Omental fat pad (tissue), 4 donors: Measurements from ENCODE around the gene COQ8B. TPM values are rescaled to one million over a fixed set of nuclear protein-coding genes. Genes with fewer than 3 reads are reported as not detected.
"Not testable (repeated sequence)": the region's sequence is repeated elsewhere in the genome, so short reads cannot be mapped to it uniquely, and the experiment has no call there.

Experiments used
- ATAC-seq: fragments of 150-250 bp; one replicate; pipeline ENCODE4 v1.9.1; 2016; ENCODE audit warnings: mild to moderate bottlenecking, moderate library complexity; ENCODE audit not compliant: low FRiP score
- DNase-seq: peaks from one replicate; pipeline ENCODE4 v3.0.0-alpha.2; 2019; ENCODE audit warnings: low spot score
- total RNA-seq, 4 donors: library from RNA; depleted of rRNA; stranded (reverse); fragments of >200 nt; gene quantifications; one replicate each; pipeline ENCODE4 v1.1.0, GENCODE V29; 2016
- TF ChIP-seq, protein P1 (sequence below), 3 donors: fragments of 450-650 bp; IDR thresholded peaks; one replicate each; pipeline ENCODE4 v1.5.1; 2016 to 2017; ENCODE audit warnings: antibody characterized with exemption in 3 of 3, mild to moderate bottlenecking in 3 of 3, moderate library complexity in 2 of 3

Gene COQ8B
- total RNA-seq, 4 donors from 2014 or later: 22.1 to 38.8 (median 28.1) TPM

GRCh38 chr19:40659116-40659515 is 57.6 kb downstream of the COQ8B start:
- ATAC-seq (no peak), DNase-seq (no peak)
- TF ChIP-seq, protein P1, sequence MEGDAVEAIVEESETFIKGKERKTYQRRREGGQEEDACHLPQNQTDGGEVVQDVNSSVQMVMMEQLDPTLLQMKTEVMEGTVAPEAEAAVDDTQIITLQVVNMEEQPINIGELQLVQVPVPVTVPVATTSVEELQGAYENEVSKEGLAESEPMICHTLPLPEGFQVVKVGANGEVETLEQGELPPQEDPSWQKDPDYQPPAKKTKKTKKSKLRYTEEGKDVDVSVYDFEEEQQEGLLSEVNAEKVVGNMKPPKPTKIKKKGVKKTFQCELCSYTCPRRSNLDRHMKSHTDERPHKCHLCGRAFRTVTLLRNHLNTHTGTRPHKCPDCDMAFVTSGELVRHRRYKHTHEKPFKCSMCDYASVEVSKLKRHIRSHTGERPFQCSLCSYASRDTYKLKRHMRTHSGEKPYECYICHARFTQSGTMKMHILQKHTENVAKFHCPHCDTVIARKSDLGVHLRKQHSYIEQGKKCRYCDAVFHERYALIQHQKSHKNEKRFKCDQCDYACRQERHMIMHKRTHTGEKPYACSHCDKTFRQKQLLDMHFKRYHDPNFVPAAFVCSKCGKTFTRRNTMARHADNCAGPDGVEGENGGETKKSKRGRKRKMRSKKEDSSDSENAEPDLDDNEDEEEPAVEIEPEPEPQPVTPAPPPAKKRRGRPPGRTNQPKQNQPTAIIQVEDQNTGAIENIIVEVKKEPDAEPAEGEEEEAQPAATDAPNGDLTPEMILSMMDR (IDR thresholded peaks at IDR 0.05): no peak

DNA sequence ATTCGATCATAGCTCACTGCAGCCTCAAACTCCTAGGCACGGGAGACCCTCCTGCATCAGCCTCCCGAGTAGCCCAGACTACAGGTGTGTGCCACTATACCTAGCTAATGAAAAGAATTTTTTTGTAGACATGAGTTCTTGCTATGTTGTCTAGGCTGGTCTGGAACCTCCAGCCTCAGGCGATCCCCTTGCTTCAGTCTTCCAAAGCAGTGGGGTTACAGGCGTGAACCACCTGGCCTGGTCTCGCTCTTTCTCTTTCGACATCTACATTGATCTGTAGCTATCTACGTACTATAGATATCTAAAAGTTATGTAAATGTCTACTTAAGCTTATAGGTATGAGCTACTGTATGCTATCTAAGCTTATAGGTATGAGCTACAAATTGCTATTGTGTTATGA is 58.7 kb downstream of the COQ8B start:
- ATAC-seq (no peak), DNase-seq (no peak)
- TF ChIP-seq, protein P1 (IDR thresholded peaks at IDR 0.05): no peak

GRCh38 chr19:40655684-40656083 is 61.0 kb downstream of the COQ8B start:
- not testable (repeated sequence) for DNase-seq, ATAC-seq

DNA sequence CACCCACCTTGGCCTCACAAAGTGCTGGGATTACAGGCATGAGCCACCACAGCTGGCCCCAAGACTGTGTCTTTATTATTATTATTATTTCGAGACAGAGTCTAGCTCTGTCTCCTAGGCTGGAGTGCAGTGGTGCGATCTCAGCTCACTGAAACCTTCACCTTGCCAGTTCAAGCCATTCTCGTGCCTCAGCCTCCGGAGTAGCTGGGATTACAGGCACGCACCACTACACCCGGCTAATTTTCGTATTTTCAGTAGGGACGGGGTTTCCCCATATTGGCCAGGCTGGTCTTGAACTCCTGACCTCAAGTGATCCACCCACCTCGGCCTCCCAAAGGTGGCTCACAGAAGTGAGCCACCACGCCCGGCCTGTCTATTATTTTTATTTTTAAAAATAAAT is 64.4 kb downstream of the COQ8B start:
- not testable (repeated sequence) for DNase-seq, ATAC-seq

DNA sequence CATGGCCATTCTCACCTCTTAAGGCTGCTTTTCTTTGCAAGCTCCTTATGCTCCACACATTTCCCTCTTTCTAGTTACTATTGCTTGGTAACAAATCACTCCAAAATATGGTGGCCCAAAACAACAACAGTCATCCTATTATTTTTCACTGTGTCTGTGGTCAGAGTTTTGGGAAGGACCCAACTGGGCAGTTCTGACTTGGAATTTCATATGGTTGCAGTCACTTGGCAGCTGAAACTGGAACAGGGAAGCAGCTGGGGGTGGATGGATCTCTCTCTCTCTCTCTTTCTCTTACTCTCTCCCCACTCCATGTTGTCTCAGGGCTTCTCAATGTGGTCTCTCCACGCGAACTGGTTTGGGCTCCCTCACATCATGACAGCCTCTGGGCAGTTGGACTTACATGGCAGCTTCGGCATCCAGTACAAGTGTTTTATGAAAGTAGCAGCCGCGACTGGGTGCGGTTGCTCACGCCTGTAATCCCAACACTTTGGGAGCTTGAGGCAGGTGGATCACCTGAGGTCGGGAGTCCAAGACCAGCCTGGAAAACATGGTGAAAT is 65.9 kb downstream of the COQ8B start:
- DNase-seq: no peak
- ATAC-seq: no peak
- TF ChIP-seq, protein P1 (IDR thresholded peaks at IDR 0.05): no peak

DNA sequence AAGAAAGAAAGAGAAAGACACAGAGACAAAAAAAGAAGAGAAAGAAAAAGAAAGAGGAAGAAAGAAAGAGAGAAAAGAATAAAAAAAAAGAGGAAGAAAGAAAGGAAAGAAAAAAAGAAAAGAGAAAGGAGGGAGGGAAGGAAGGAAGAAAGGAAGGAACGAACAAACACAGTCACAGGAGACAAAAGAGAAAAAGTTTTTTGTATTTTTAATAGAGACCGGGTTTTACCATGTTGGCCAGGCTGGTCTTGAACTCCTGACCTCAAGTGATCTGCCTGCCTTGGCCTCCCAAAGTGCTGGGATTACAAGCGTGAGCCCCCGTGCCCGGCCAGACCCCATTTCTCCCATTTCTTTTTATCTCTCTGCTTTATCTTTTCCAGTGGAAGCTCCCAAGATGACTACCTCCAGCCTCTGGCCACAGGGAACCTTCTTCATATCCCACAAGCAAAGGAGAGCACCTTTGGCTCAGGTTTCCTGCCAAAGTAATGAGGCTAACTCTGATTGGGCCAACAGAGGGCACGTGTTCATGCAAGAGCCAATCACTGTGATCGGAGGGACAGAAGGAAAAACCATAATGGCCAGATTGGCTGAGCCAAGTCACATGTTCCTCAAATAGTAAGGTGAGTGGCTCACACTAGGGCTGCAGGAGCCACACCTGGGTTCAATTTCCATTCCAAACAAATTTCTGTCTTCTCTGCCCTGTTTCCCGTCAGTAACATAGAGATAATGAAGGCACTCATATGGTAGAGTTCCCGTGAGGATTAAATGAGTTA is 66.6 kb downstream of the COQ8B start:
- ATAC-seq, DNase-seq: not testable (repeated sequence)

DNA sequence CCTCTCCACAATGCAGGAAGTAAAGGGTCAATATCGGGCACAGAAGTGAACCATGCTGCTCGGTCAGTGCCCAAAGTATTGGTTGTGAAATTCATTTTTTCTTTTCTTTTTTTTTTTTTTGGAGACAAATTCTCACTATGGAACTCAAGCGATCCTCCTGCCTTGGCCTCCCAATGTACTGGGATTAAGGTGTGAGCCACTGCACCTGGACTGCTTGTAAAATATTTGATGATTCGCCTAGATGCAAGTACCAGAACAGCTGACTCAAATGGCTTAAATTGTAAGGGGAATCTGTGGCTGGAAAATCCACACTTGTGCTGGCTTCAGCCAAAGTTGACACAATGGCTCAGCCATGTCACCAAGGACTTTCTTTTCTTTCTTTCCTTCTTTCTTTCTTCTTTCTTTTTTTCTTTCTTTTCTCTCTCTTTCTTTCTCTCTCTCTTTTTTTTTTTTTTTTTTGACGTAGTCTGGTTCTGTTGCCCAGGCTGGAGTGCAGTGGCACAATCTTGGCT is 69.9 kb downstream of the COQ8B start:
- ATAC-seq (no peak), DNase-seq (no peak)
- TF ChIP-seq, protein P1 (IDR thresholded peaks at IDR 0.05): no peak

DNA sequence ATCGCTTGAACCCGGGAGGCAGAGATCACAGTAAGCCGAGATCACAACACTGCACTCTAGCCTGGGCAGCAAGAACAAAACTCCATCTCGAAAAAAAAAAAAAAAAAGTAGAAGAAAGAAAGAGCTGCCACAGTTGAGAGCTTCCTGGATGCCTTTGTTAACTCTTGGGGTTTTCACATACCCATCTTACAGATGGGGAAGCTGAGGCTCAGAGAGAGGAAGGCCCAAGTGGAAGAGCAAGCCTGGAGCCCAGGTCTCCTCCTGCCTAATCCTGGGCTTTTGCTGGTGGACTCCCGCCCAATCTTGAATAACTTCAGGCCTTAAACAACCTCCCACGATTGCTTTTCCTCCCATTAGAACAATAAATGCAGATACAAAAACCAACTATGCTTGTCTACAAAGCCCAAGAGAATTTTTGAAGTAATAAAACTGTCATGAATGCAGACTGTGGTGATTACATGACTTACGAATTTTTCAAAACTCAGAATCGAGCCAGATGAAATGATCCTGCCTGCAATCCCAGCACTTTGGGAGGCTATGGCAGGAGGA is 73.9 kb downstream of the COQ8B start:
- TF ChIP-seq, protein P1 (IDR thresholded peaks at IDR 0.05): no peak
- no peak for ATAC-seq
- no peak for DNase-seq
